Kidney (tissue), 14 donors: Measurements from ENCODE around the gene EGLN1. TPM values are rescaled to one million over a fixed set of nuclear protein-coding genes. Genes with fewer than 3 reads are reported as not detected.

ENCODE experiments used
- DNase-seq, 5 donors: peaks; one replicate each; pipeline ENCODE4 v3.0.0-alpha.2; 2013 to 2020
- FAIRE-seq: peaks from 2 replicates; lab custom pipeline; 2012; peaks lifted over from hg19 to GRCh38; lab: Jason Lieb, UNC
- H3K27ac ChIP-seq, 2 donors: one replicate each; pipeline ENCODE4 v1.7.0; 2013; ENCODE audit warnings: low read depth in 2 of 2, low read length in 2 of 2, inconsistent platforms in 1 of 2
- H3K27me3 ChIP-seq: one replicate; pipeline ENCODE4 v1.7.1; 2013; ENCODE audit warnings: low read length, inconsistent platforms; ENCODE audit not compliant: control insufficient read depth, insufficient read depth
- H3K36me3 ChIP-seq, 3 donors: one replicate each; pipeline versions ENCODE4 v1.7.0 to v1.7.1; 2013; ENCODE audit warnings: low read length in 3 of 3, control low read depth in 1 of 3, inconsistent platforms in 1 of 3; ENCODE audit not compliant: insufficient read depth in 3 of 3, control insufficient read depth in 2 of 3
- H3K4me1 ChIP-seq, 3 donors: one replicate each; pipeline versions ENCODE4 v1.7.0 to v1.7.1; 2013; ENCODE audit warnings: low read length in 3 of 3, inconsistent platforms in 1 of 3, low read depth in 1 of 3; ENCODE audit not compliant: control insufficient read depth in 2 of 3, insufficient read depth in 2 of 3
- H3K4me3 ChIP-seq, 3 donors: one replicate each; pipeline versions ENCODE4 v1.7.0 to v1.8.1; 2013; ENCODE audit warnings: low read length in 3 of 3, control low read depth in 1 of 3, inconsistent platforms in 1 of 3
- H3K9ac ChIP-seq, 3 donors: one replicate each; pipeline versions ENCODE4 v1.7.0 to v1.7.1; 2013; ENCODE audit warnings: low read length in 3 of 3, control low read depth in 1 of 3, inconsistent platforms in 1 of 3
- H3K9me3 ChIP-seq, 3 donors: one replicate each; pipeline versions ENCODE4 v1.7.0 to v1.7.1; 2013; ENCODE audit warnings: low read length in 3 of 3, control low read depth in 1 of 3, inconsistent platforms in 1 of 3; ENCODE audit not compliant: control insufficient read depth in 2 of 3, insufficient read depth in 1 of 3
- CTCF ChIP-seq: IDR thresholded peaks from 3 replicates; pipeline ENCODE4 v1.5.1; 2012; ENCODE audit warnings: mild to moderate bottlenecking, moderate library complexity, borderline replicate concordance; ENCODE audit not compliant: insufficient read depth; ENCODE audit errors: extremely low read depth
- intact Hi-C: fragments of 100-400 bp; cut with DNase I; formaldehyde crosslinking; loops from one replicate; pipeline ENCODE4 v1.11.1; 2022
- polyA plus RNA-seq: library from polyadenylated mRNA; stranded (reverse); fragments of 350-450 nt; fragmentation: Illumina TruSeq; extraction: RNeasy Lipid Tissue Mini Kit (QIAGEN cat#74804); gene quantifications from one replicate; pipeline ENCODE4 v1.2.3, GENCODE V29; 2014; ENCODE audit warnings: low read depth, low replicate concordance; ENCODE audit not compliant: insufficient read depth
- total RNA-seq: library from RNA; stranded (reverse); fragmentation: NEBNext Ultra II Directional; extraction: Animal tissue kit (Norgen Biotek cat#: 25700); gene quantifications from one replicate; pipeline ENCODE4 v1.2.1, GENCODE V29; 2021
- donor health status: control.
- donor health status: control.
- donor health status: control.
- donor health status: control.
- donor health status: control.
- donor health status: DM: yes; HTN: yes; CAD: no.
- donor health status: Normal renal cell carcinoma (clear cell type).

EGLN1 gene
- total and polyA plus RNA-seq, 2 donors from 2014 or later = 12.2 to 38.8 TPM

GRCh38 chr1:231422798-231423309 lies 767 bp upstream of the EGLN1 start:
- Histone ChIP-seq H3K4me1 (peaks cover 0 to 11% (median 0%) of the 10 kb centered on the region in 3 donors), H3K9ac (peak overlapping the region; percentile 64 to 91 (median 89)), H3K4me3 (peak overlapping the region; percentile 81 to 87 (median 84)), H3K27me3 (no peaks in the 10 kb centered on the region), H3K9me3 (no peaks in the 10 kb centered on the region), H3K27ac (peak overlapping the region; percentile 85 to 94), H3K36me3 (no peaks in the 10 kb centered on the region)
- FAIRE-seq (no peak), DNase-seq (no peak)
- TF ChIP-seq CTCF = no peak
- intact Hi-C loops = no loop called here

- Histone ChIP-seq H3K4me3 (peak overlapping the region; percentile 46 to 79 (median 73)), H3K4me1 (peaks cover 3 to 13% (median 6%) of the 10 kb centered on the region in 3 donors), H3K27me3 (no peaks in the 10 kb centered on the region), H3K36me3 (no peaks in the 10 kb centered on the region), H3K9ac (peak overlapping the region in 2 of 3 donors; percentile 31 to 41), H3K27ac (peak overlapping the region; percentile 94 to 97), H3K9me3 (no peaks in the 10 kb centered on the region)
- TF ChIP-seq CTCF = no peak
- FAIRE-seq = no peak
- DNase-seq = peak in 4 of 5 donors; percentile 73 to 85 (median 76)
- intact Hi-C loops = no loop called here
Measured at GRCh38 chr1:231421546-231421970, 529 bp downstream of the EGLN1 start.

- Histone ChIP-seq H3K27ac (peak overlapping the region; percentile 94 to 97), H3K9ac (peak overlapping the region; percentile 68 to 84 (median 81)), H3K4me3 (peak overlapping the region; percentile 73 to 85 (median 79)), H3K36me3 (no peaks in the 10 kb centered on the region), H3K27me3 (no peaks in the 10 kb centered on the region), H3K9me3 (no peaks in the 10 kb centered on the region), H3K4me1 (peaks cover 3 to 13% (median 6%) of the 10 kb centered on the region in 3 donors)
- FAIRE-seq (no peak), DNase-seq (peak; percentile 65 to 84 (median 69))
- no peak for TF ChIP-seq CTCF
- intact Hi-C loops = no loop called here
Measured at GRCh38 chr1:231420959-231421545, 1.0 kb downstream of the EGLN1 start.
